Transverse colon (tissue), 3 donors: Measurements from ENCODE around the gene CALHM2.

Experiments used
- EP300 ChIP-seq: sonication (generic); formaldehyde crosslinking; IDR thresholded peaks from one replicate; pipeline ENCODE4 v1.6.1; 2017; ENCODE audit warnings: antibody characterized with exemption, low read depth
- TF ChIP-seq, protein P1 (sequence below), 5 experiments: fragments of 200-600 bp in 3 of 5; fragments of 450-650 bp in 2 of 5; sonication (generic) in 3 of 5; IDR thresholded peaks; 1 replicate in 2 of 5; 2 replicates in 3 of 5; pipeline ENCODE4 v1.5.1; 2016 to 2017; ENCODE audit warnings: antibody characterized with exemption in 5 of 5, inconsistent platforms in 3 of 5, mild to moderate bottlenecking in 2 of 5, moderate library complexity in 1 of 5

DNA sequence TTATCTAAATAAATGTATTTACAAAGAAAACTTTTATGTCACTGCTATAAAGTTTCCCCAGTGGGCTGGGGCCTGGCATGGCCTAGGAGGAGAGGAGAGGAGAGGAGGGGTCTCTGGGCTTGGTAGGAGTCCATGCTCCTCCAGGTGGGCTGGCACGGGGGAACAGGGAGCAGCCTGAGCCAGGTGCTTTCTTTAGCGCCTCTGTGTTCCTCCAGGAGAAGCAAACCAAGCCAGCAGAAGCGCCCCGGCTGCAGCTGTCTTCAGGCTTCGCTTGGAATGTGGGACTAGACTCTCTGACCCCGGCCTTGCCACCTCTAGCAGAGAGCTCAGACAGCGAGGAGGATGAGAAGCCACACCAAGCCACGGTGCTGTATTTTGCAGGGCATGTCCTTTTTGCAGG, 10.6 kb downstream of the CALHM2 start:
- TF ChIP-seq, protein P1, sequence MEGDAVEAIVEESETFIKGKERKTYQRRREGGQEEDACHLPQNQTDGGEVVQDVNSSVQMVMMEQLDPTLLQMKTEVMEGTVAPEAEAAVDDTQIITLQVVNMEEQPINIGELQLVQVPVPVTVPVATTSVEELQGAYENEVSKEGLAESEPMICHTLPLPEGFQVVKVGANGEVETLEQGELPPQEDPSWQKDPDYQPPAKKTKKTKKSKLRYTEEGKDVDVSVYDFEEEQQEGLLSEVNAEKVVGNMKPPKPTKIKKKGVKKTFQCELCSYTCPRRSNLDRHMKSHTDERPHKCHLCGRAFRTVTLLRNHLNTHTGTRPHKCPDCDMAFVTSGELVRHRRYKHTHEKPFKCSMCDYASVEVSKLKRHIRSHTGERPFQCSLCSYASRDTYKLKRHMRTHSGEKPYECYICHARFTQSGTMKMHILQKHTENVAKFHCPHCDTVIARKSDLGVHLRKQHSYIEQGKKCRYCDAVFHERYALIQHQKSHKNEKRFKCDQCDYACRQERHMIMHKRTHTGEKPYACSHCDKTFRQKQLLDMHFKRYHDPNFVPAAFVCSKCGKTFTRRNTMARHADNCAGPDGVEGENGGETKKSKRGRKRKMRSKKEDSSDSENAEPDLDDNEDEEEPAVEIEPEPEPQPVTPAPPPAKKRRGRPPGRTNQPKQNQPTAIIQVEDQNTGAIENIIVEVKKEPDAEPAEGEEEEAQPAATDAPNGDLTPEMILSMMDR (IDR thresholded peaks at IDR 0.05), result no peak
- TF ChIP-seq EP300, result no peak
